HL-60 (cell line): Measurements from ENCODE around the gene FOXO1.

Source experiments
- CTCF ChIP-seq: IDR thresholded peaks from one replicate; pipeline ENCODE4 v1.5.1; 2011; ENCODE audit warnings: low read length, control low read depth, inconsistent platforms; ENCODE audit not compliant: insufficient read depth
- GABPA ChIP-seq: IDR thresholded peaks from 2 replicates; pipeline ENCODE4 v1.6.1; 2012; ENCODE audit warnings: low read depth
- POLR2AphosphoS5 ChIP-seq: IDR thresholded peaks from 2 replicates; pipeline ENCODE4 v1.6.1; 2012; ENCODE audit warnings: low read depth

GRCh38 chr13:40676007-40676406, 9.6 kb upstream of the FOXO1 start:
- TF ChIP-seq CTCF (no peak), POLR2AphosphoS5 (no peak), GABPA (no peak)
